ENCODE results near the gene KPNA6. TPM values are rescaled to one million over a fixed set of nuclear protein-coding genes. Genes with fewer than 3 reads are reported as not detected.
"Not testable (repeated sequence)": the region's sequence is repeated elsewhere in the genome, so short reads cannot be mapped to it uniquely, and the experiment has no call there.

Gene KPNA6
- total RNA-seq, 2 experiments from 2014 or later: 70.8 to 74.3 TPM

DNA sequence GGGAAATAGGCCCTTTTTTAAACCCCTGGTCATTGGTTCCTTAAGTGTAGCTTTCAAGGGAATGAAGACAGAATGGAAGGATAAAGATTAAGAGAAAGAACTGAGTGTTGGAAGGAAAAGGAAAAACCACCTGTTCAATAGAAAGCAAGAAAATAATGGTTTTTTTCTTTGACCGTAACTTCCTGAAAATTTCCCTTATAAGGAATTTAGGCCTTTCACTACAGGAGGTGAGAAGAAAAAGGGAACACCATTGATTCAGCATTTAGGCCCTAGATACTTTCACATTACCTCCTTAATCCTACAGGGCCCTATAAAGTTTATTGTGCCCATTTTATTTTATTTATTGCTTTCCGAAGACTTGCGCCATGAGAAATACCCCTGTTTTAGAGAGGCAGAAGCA is 18.9 kb downstream of the KPNA6 start:
- POLR2A ChIA-PET: no interaction called here
- peaks cover 46% of the 10 kb centered on the region for H3K4me1 Mint-ChIP-seq (ENCODE audit: low read depth)

DNA sequence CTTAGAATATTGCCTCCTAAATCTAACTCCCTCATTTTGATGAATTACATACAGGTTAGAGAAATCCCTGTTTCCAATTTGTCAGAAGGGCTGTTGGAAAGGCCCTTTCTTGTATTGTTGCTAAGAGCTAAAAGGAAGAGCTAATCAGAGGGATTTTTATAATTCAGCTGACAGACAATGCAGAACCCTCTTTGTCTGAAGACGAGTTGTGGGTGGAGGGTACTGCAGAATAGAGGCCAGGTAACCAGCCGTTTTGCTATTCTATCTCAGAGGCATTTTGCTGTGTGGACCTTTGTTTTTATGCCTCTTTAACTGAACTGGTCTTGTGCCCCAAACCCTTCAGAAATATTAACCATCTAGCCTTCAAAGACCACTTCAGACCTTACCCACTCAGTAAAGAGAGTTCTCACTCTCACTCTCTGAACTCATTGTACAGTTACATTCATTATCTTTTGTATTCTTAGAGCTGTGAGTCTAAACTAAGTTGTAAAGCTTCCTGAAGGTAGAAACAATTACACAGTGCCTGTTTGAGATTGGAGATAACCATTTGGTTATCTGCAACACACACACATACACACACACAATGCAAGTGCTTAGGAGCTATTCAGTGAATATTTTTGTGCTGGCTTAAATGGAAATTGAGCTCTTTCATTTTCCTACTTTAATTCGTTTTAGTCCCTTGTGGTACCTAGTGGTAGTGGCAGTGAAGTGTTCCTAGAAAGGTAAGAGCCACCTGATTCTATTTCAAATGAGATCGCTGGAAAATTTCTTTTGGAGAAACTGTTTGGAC is 19.7 kb downstream of the KPNA6 start:
- TF ChIP-seq, protein P1, sequence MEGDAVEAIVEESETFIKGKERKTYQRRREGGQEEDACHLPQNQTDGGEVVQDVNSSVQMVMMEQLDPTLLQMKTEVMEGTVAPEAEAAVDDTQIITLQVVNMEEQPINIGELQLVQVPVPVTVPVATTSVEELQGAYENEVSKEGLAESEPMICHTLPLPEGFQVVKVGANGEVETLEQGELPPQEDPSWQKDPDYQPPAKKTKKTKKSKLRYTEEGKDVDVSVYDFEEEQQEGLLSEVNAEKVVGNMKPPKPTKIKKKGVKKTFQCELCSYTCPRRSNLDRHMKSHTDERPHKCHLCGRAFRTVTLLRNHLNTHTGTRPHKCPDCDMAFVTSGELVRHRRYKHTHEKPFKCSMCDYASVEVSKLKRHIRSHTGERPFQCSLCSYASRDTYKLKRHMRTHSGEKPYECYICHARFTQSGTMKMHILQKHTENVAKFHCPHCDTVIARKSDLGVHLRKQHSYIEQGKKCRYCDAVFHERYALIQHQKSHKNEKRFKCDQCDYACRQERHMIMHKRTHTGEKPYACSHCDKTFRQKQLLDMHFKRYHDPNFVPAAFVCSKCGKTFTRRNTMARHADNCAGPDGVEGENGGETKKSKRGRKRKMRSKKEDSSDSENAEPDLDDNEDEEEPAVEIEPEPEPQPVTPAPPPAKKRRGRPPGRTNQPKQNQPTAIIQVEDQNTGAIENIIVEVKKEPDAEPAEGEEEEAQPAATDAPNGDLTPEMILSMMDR (IDR thresholded peaks at IDR 0.05): no peak
- Mint-ChIP-seq H3K4me1 (ENCODE audit: low read depth) (peaks cover 41% of the 10 kb centered on the region), H3K9me3 (no peaks in the 10 kb centered on the region), H3K27me3 (no peaks in the 10 kb centered on the region), H3K4me3 (no peak overlapping the region), H3K36me3 (ENCODE audit: low read depth) (peaks cover 8% of the 10 kb centered on the region), H3K27ac (peak overlapping the region; percentile 31)
- CTCF ChIA-PET: interaction anchor here (0.7 to 1.7 kb wide), 11 partner anchors 9 to 124 kb away, joined by 3 to 7 read pairs (median 4); partner anchors contain the start of genes KPNA6 and TMEM39B
- DNase-seq (no peak), ATAC-seq (no peak)
- intact Hi-C loops (cut with micrococcal nuclease): no loop called here
- POLR2A ChIA-PET: interaction anchor here (0.8 to 1.3 kb wide), 4 partner anchors 8 to 108 kb away, joined by 3 read pairs; partner anchors contain the start of gene KPNA6

More for the DNA sequence above, 18.9 kb downstream of the KPNA6 start:
- TF ChIP-seq, protein P1 (IDR thresholded peaks at IDR 0.05): no peak
- intact Hi-C loops (cut with micrococcal nuclease): no loop called here
- H3K27me3 Mint-ChIP-seq: no peaks in the 10 kb centered on the region
- DNase-seq: no peak
- no peak overlapping the region for H3K4me3 Mint-ChIP-seq
- peaks cover 12% of the 10 kb centered on the region for H3K36me3 Mint-ChIP-seq (ENCODE audit: low read depth)
- CTCF ChIA-PET: interaction anchor here (1.3 to 1.4 kb wide), 2 partner anchors 9 to 19 kb away, joined by 3 to 7 read pairs; partner anchors contain the start of gene KPNA6
- H3K9me3 Mint-ChIP-seq: no peaks in the 10 kb centered on the region
- ATAC-seq: no peak
- H3K27ac Mint-ChIP-seq: no peak overlapping the region

DNA sequence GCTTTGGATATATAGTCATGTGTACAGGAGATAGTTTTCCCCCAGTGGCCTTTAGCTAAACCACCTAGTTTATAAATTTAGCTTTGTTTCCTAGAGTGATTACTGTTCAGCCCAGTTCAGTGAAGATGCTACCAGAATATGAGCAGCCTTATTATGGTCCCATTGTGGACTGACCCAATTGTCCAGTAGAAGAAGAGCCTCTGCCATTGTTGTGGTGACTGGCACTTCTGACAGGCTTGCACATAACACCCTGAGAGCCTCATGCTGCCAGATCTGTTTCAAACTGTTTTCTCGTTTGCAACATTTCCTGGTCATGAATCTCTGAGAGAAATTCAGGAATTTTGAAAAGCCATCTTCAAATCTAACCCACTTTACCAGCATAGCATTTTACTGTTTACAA is 20.6 kb downstream of the KPNA6 start:
- H3K9me3 Mint-ChIP-seq: no peaks in the 10 kb centered on the region
- intact Hi-C loops (cut with micrococcal nuclease): no loop called here
- H3K4me1 Mint-ChIP-seq (ENCODE audit: low read depth): peaks cover 35% of the 10 kb centered on the region
- DNase-seq (no peak), ATAC-seq (no peak)
- no peak overlapping the region for H3K27ac Mint-ChIP-seq
- peaks cover 6% of the 10 kb centered on the region for H3K36me3 Mint-ChIP-seq (ENCODE audit: low read depth)
- H3K4me3 Mint-ChIP-seq: no peak overlapping the region
- ChIA-PET POLR2A (interaction anchor here (1.2 to 1.3 kb wide), 3 partner anchors 9 to 20 kb away, joined by 3 read pairs; partner anchors contain the start of gene KPNA6), CTCF (interaction anchor here (0.7 to 1.7 kb wide), 7 partner anchors 8 to 56 kb away, joined by 3 to 7 read pairs (median 4); partner anchors contain the start of gene TMEM39B)
- no peaks in the 10 kb centered on the region for H3K27me3 Mint-ChIP-seq
- TF ChIP-seq, protein P1 (IDR thresholded peaks at IDR 0.05): no peak

DNA sequence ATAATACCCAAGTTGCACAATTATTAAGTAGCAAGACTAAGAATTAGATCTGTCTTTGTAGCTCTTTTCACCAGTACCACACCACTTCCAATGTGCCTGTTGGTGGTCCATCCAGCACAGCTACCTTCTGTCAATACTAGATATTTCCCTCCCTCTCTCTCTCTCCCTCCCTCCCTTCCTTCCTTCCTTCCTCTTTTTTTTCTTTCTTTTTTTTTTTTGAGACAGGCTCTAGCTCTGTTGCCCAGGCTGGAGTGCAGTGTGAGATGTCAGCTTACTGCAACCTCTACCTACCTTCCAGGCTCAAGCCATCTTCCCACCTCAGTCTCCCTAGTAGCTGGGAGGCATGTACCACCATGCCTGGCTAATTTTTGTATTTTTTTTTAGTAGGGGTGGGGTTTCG is 21.1 kb downstream of the KPNA6 start:
- no peak overlapping the region for H3K4me3 Mint-ChIP-seq
- CTCF ChIA-PET: interaction anchor here (0.6 to 1.7 kb wide), 4 partner anchors 9 to 57 kb away, joined by 3 to 5 read pairs (median 3); no protein-coding TSS in a partner anchor
- H3K27ac Mint-ChIP-seq: peak overlapping the region; percentile 10
- intact Hi-C loops (cut with micrococcal nuclease): no loop called here
- DNase-seq (no peak), ATAC-seq (no peak)
- POLR2A ChIA-PET: interaction anchor here (1.2 to 1.3 kb wide), 3 partner anchors 9 to 21 kb away, joined by 3 read pairs; partner anchors contain the start of gene KPNA6
- H3K4me1 Mint-ChIP-seq (ENCODE audit: low read depth): peaks cover 36% of the 10 kb centered on the region
- TF ChIP-seq, protein P1 (IDR thresholded peaks at IDR 0.05): no peak
- H3K36me3 Mint-ChIP-seq (ENCODE audit: low read depth): peaks cover 8% of the 10 kb centered on the region
- no peaks in the 10 kb centered on the region for H3K9me3 Mint-ChIP-seq
- H3K27me3 Mint-ChIP-seq: no peaks in the 10 kb centered on the region

DNA sequence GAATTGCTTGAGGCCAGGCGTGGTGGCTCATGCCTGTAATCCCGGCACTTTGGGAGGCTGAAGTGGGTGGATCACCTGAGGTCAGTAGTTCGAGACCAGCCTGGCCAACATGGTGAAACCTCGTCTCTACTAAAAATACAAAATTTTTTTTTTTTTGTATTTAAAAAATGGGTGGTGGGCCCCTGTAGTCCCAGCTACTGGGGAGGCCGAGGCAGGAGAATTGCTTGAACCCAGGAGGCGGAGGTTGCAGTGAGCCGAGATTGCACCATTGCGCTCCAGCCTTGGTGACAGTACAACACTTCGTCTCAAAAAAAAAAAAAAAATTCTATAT is 26.1 kb downstream of the KPNA6 start:
- H3K27me3 Mint-ChIP-seq; DNase-seq; ATAC-seq; H3K4me3 Mint-ChIP-seq; H3K27ac Mint-ChIP-seq; CTCF ChIA-PET; intact Hi-C loops (cut with micrococcal nuclease); H3K9me3 Mint-ChIP-seq: not testable (repeated sequence)
- POLR2A ChIA-PET: interaction anchor here (0.6 kb wide), 1 partner anchor 11 kb away, joined by 4 read pairs; no protein-coding TSS in a partner anchor
- peaks cover 24% of the 10 kb centered on the region for H3K4me1 Mint-ChIP-seq (ENCODE audit: low read depth)
- peaks cover 18% of the 10 kb centered on the region for H3K36me3 Mint-ChIP-seq (ENCODE audit: low read depth)
